Tibial nerve (tissue), 4 donors: ENCODE measurements around the gene CLK3. TPM values are rescaled to one million over a fixed set of nuclear protein-coding genes. Genes with fewer than 3 reads are reported as not detected.
"Not testable (repeated sequence)": the region's sequence is repeated elsewhere in the genome, so short reads cannot be mapped to it uniquely, and the experiment has no call there.

Source experiments
- DNase-seq, 2 donors: peaks; one replicate each; pipeline ENCODE4 v3.0.0-alpha.2; 2019; ENCODE audit warnings: low spot score in 2 of 2
- H3K27ac ChIP-seq, 4 donors: fragments of 200-600 bp; sonication (generic) in 3 of 4; one replicate each; pipeline ENCODE4 v1.5.1; 2017 to 2019; ENCODE audit warnings: mild to moderate bottlenecking in 1 of 4
- H3K27me3 ChIP-seq, 2 donors: fragments of 200-600 bp; sonication (generic) in 1 of 2; one replicate each; pipeline versions ENCODE4 v1.5.1 to v1.6.0; 2017 to 2019
- H3K36me3 ChIP-seq, 3 donors: fragments of 200-600 bp; sonication (generic); one replicate each; pipeline ENCODE4 v1.5.1; 2018 to 2019
- H3K4me1 ChIP-seq, 4 donors: fragments of 200-600 bp; sonication (generic) in 3 of 4; one replicate each; pipeline ENCODE4 v1.5.1; 2017 to 2019
- H3K4me3 ChIP-seq, 4 donors: fragments of 200-600 bp; sonication (generic) in 3 of 4; one replicate each; pipeline ENCODE4 v1.5.1; 2017 to 2019; ENCODE audit warnings: mild to moderate bottlenecking in 1 of 4, moderate library complexity in 1 of 4
- H3K9me3 ChIP-seq, 4 donors: fragments of 200-600 bp; sonication (generic) in 3 of 4; one replicate each; pipeline ENCODE4 v1.5.1; 2017 to 2019
- CTCF ChIP-seq, 5 experiments: fragments of 200-600 bp in 3 of 5; fragments of 450-650 bp in 2 of 5; sonication (generic) in 3 of 5; IDR thresholded peaks; one replicate each; pipeline ENCODE4 v1.5.1; 2016 to 2019; ENCODE audit warnings: antibody characterized with exemption in 5 of 5, mild to moderate bottlenecking in 3 of 5, moderate library complexity in 2 of 5
- EP300 ChIP-seq, 2 donors: sonication (generic); formaldehyde crosslinking; IDR thresholded peaks; one replicate each; pipeline ENCODE4 v1.6.1; 2017; ENCODE audit warnings: antibody characterized with exemption in 2 of 2, mild to moderate bottlenecking in 1 of 2
- POLR2A ChIP-seq, 2 donors: fragments of 450-650 bp; IDR thresholded peaks; one replicate each; pipeline ENCODE4 v1.6.1; 2017; ENCODE audit warnings: antibody characterized with exemption in 2 of 2, mild to moderate bottlenecking in 2 of 2, moderate library complexity in 2 of 2
- WGBS, 2 donors: methylation state at CpG; one replicate each; pipeline ENCODE4 v1.1.5; 2018; 5-methylcytosine and 5-hydroxymethylcytosine counted together
- total RNA-seq, 4 donors: library from RNA; depleted of rRNA; stranded (reverse); fragments of >200 nt; gene quantifications; one replicate each; pipeline ENCODE4 v1.1.0, GENCODE V29; 2016

Gene CLK3
- total RNA-seq, 4 donors from 2014 or later = 130 to 181 (median 138) TPM

GRCh38 chr15:74625693-74626092 is 10.1 kb downstream of the CLK3 start:
- Histone ChIP-seq H3K27me3 (no peaks in the 10 kb centered on the region), H3K27ac (no peak overlapping the region), H3K36me3 (peaks cover 4 to 100% (median 65%) of the 10 kb centered on the region in 3 donors), H3K4me1 (peaks cover 0 to 9% (median 1%) of the 10 kb centered on the region in 4 donors), H3K9me3 (no peaks in the 10 kb centered on the region), H3K4me3 (no peak overlapping the region)
- no peak for DNase-seq
- TF ChIP-seq CTCF (IDR thresholded peaks at IDR 0.05) (no peak), EP300 (IDR thresholded peaks at IDR 0.05) (no peak)
- WGBS, 2 donors = 73 to 78% methylated on average over 6 of the region's 6 CpGs

- peaks cover 4 to 100% (median 62%) of the 10 kb centered on the region in 3 donors for H3K36me3 ChIP-seq
- H3K4me3 ChIP-seq = no peak overlapping the region
- H3K4me1 ChIP-seq = peaks cover 0 to 3% (median 0%) of the 10 kb centered on the region in 4 donors
- H3K27ac ChIP-seq = no peak overlapping the region
- WGBS, 2 donors = 95 to 97% methylated on average over 7 of the region's 7 CpGs
- no peaks in the 10 kb centered on the region for H3K27me3 ChIP-seq
- no peaks in the 10 kb centered on the region for H3K9me3 ChIP-seq
- TF ChIP-seq EP300 (IDR thresholded peaks at IDR 0.05) = no peak
- DNase-seq = no peak
These were observed 10.7 kb downstream of the CLK3 start for GRCh38 chr15:74626336-74626735.

- no peak for DNase-seq
- WGBS, 2 donors = 73% methylated on average over 10 of the region's 10 CpGs
- Histone ChIP-seq H3K9me3 (no peaks in the 10 kb centered on the region), H3K27me3 (no peaks in the 10 kb centered on the region), H3K4me3 (no peak overlapping the region), H3K27ac (peak overlapping the region in 1 of 4 donors; percentile 45), H3K4me1 (no peaks in the 10 kb centered on the region), H3K36me3 (peaks cover 4 to 100% (median 55%) of the 10 kb centered on the region in 3 donors)
- TF ChIP-seq POLR2A (IDR thresholded peaks at IDR 0.05) = no peak
- TF ChIP-seq EP300 (IDR thresholded peaks at IDR 0.05) = no peak
These were observed 11.4 kb downstream of the CLK3 start for GRCh38 chr15:74626752-74627692.

GRCh38 chr15:74627766-74628165 is 12.1 kb downstream of the CLK3 start:
- no peak for DNase-seq
- 71 to 74% methylated on average over 4 to 5 of the region's 5 CpGs for WGBS, 2 donors
- TF ChIP-seq EP300 (IDR thresholded peaks at IDR 0.05) (no peak), POLR2A (IDR thresholded peaks at IDR 0.05) (no peak), CTCF (IDR thresholded peaks at IDR 0.05) (no peak)

GRCh38 chr15:74628199-74628598 is 12.6 kb downstream of the CLK3 start:
- peaks cover 4 to 100% (median 53%) of the 10 kb centered on the region in 3 donors for H3K36me3 ChIP-seq
- no peak overlapping the region for H3K27ac ChIP-seq
- TF ChIP-seq EP300 (IDR thresholded peaks at IDR 0.05) (no peak), CTCF (IDR thresholded peaks at IDR 0.05) (no peak), POLR2A (IDR thresholded peaks at IDR 0.05) (no peak)
- DNase-seq = no peak
- no peaks in the 10 kb centered on the region for H3K27me3 ChIP-seq
- H3K4me1 ChIP-seq = no peaks in the 10 kb centered on the region
- H3K9me3 ChIP-seq = no peaks in the 10 kb centered on the region
- 65 to 69% methylated on average over 3 of the region's 3 CpGs for WGBS, 2 donors
- H3K4me3 ChIP-seq = no peak overlapping the region

More at GRCh38 chr15:74627766-74628165, 12.1 kb downstream of the CLK3 start:
- Histone ChIP-seq H3K9me3 (no peaks in the 10 kb centered on the region), H3K4me1 (no peaks in the 10 kb centered on the region), H3K27me3 (no peaks in the 10 kb centered on the region), H3K4me3 (no peak overlapping the region), H3K36me3 (peaks cover 4 to 100% (median 53%) of the 10 kb centered on the region in 3 donors), H3K27ac (peak overlapping the region in 1 of 4 donors; percentile 45)

GRCh38 chr15:74628949-74629348 is 13.3 kb downstream of the CLK3 start:
- 42 to 54% methylated on average over 4 to 5 of the region's 5 CpGs for WGBS, 2 donors
- Histone ChIP-seq H3K4me1 (no peaks in the 10 kb centered on the region), H3K27ac (no peak overlapping the region), H3K4me3 (no peak overlapping the region), H3K27me3 (no peaks in the 10 kb centered on the region), H3K36me3 (peaks cover 0 to 100% (median 52%) of the 10 kb centered on the region in 3 donors), H3K9me3 (no peaks in the 10 kb centered on the region)
- TF ChIP-seq EP300 (IDR thresholded peaks at IDR 0.05) (no peak), CTCF (IDR thresholded peaks at IDR 0.05) (no peak), POLR2A (IDR thresholded peaks at IDR 0.05) (no peak)
- no peak for DNase-seq

- not testable (repeated sequence) for H3K4me1 ChIP-seq, H3K4me3 ChIP-seq, DNase-seq, H3K27me3 ChIP-seq, H3K9me3 ChIP-seq, H3K27ac ChIP-seq
- H3K36me3 ChIP-seq = peaks cover 0 to 100% (median 47%) of the 10 kb centered on the region in 3 donors
- WGBS, 2 donors = 63 to 77% methylated on average over 6 to 10 of the region's 10 CpGs
These were observed 14.1 kb downstream of the CLK3 start for GRCh38 chr15:74629696-74630095.
